Activated CD8-positive, alpha-beta T cell treated with anti-CD3 and anti-CD28 coated beads for 36 hours (primary cell): ENCODE results near the gene TGDS. TPM values are rescaled to one million over a fixed set of nuclear protein-coding genes. Genes with fewer than 3 reads are reported as not detected.
A peak's percentile ranks its signal among the peaks of the same experiment; 100 is the strongest.

ENCODE experiments used
- ATAC-seq: fragments of 200-7000 bp; cut with Tn5 transposase; one replicate; pipeline ENCODE4 v1.10.0; 2021; ENCODE audit warnings: mild to moderate bottlenecking, moderate library complexity
- CTCF ChIA-PET: fragments of 350-600 bp; sonication (Branson Sonifier 250); formaldehyde crosslinking; loops from one replicate; lab custom pipeline; 2021; ENCODE audit warnings: antibody characterized with exemption; lab: Charles Lee
- POLR2A ChIA-PET: fragments of 350-600 bp; sonication (Branson Sonifier 250); formaldehyde crosslinking; loops from one replicate; lab custom pipeline; 2021; ENCODE audit warnings: antibody characterized with exemption; lab: Charles Lee
- DNase-seq: peaks from one replicate; pipeline ENCODE4 v3.0.0-alpha.2; 2020
- H3K27ac Mint-ChIP-seq: one replicate; pipeline ENCODE4 v1.8.0; 2021; ENCODE audit warnings: mild to moderate bottlenecking, mixed read lengths
- H3K27me3 Mint-ChIP-seq: one replicate; pipeline ENCODE4 v1.8.0; 2021; ENCODE audit warnings: mixed read lengths
- H3K36me3 Mint-ChIP-seq: one replicate; pipeline ENCODE4 v1.8.0; 2021; ENCODE audit warnings: low read depth, mixed read lengths
- H3K4me1 Mint-ChIP-seq: one replicate; pipeline ENCODE4 v1.8.0; 2021; ENCODE audit warnings: low read depth, mixed read lengths
- H3K4me3 Mint-ChIP-seq: one replicate; pipeline ENCODE4 v1.8.0; 2021; ENCODE audit warnings: mild to moderate bottlenecking, moderate library complexity, mixed read lengths
- H3K9me3 Mint-ChIP-seq: one replicate; pipeline ENCODE4 v1.8.0; 2021; ENCODE audit warnings: mixed read lengths
- CTCF ChIP-seq: fragments of 200-600 bp; IDR thresholded peaks from one replicate; pipeline ENCODE4 v1.8.0; 2022; ENCODE audit warnings: antibody characterized with exemption, mild to moderate bottlenecking
- intact Hi-C: fragments of 100-400 bp; cut with micrococcal nuclease; formaldehyde crosslinking; loops from one replicate; pipeline ENCODE4 v1.10.0; 2022
- total RNA-seq, 2 experiments: library from RNA; stranded (reverse); gene quantifications; one replicate each; pipeline ENCODE4 v1.2.3, GENCODE V29; 2021

TGDS gene
- total RNA-seq, 2 experiments from 2014 or later = 24.0 to 27.0 TPM

GRCh38 chr13:94595001-94595949, 677 bp downstream of the TGDS start:
- ChIA-PET CTCF (interaction anchor here (0.8 to 1.9 kb wide), 6 partner anchors 18 to 160 kb away, joined by 3 to 12 read pairs (median 4); no protein-coding TSS in a partner anchor), POLR2A (interaction anchor here (0.5 to 1.8 kb wide), 8 partner anchors 10 to 1849 kb away, joined by 3 to 27 read pairs (median 3); no protein-coding TSS in a partner anchor)
- Mint-ChIP-seq H3K4me3 (peak overlapping the region; percentile 97), H3K27ac (peak overlapping the region; percentile 93), H3K4me1 (peaks cover 37% of the 10 kb centered on the region), H3K36me3 (peaks cover 29% of the 10 kb centered on the region), H3K27me3 (no peaks in the 10 kb centered on the region), H3K9me3 (no peaks in the 10 kb centered on the region)
- TF ChIP-seq CTCF = no peak
- DNase-seq (peak; percentile 56), ATAC-seq (peak; percentile 63)
- intact Hi-C loops = loop anchor here (5.0 kb wide), 1 partner anchor 48 kb away; no protein-coding TSS in a partner anchor

- ChIA-PET CTCF (interaction anchor here (1.1 kb wide), 1 partner anchor 27 kb away, joined by 3 read pairs; no protein-coding TSS in a partner anchor), POLR2A (no interaction called here)
- intact Hi-C loops = no loop called here
- Mint-ChIP-seq H3K36me3 (peaks cover 50% of the 10 kb centered on the region), H3K9me3 (no peaks in the 10 kb centered on the region), H3K27ac (no peak overlapping the region), H3K4me1 (peaks cover 54% of the 10 kb centered on the region), H3K4me3 (no peak overlapping the region), H3K27me3 (no peaks in the 10 kb centered on the region)
- no peak for TF ChIP-seq CTCF
- no peak for ATAC-seq
- DNase-seq = peak; percentile 33
These were observed 5.2 kb downstream of the TGDS start for GRCh38 chr13:94590744-94591143.

GRCh38 chr13:94588541-94588940, 7.4 kb downstream of the TGDS start:
- no peak for ATAC-seq
- no peak overlapping the region for H3K4me3 Mint-ChIP-seq
- no peak overlapping the region for H3K27ac Mint-ChIP-seq
- H3K36me3 Mint-ChIP-seq = peaks cover 44% of the 10 kb centered on the region
- no peak for DNase-seq
- no peaks in the 10 kb centered on the region for H3K9me3 Mint-ChIP-seq
- intact Hi-C loops = no loop called here
- ChIA-PET POLR2A (no interaction called here), CTCF (no interaction called here)
- no peaks in the 10 kb centered on the region for H3K27me3 Mint-ChIP-seq
- peaks cover 44% of the 10 kb centered on the region for H3K4me1 Mint-ChIP-seq
- no peak for TF ChIP-seq CTCF

GRCh38 chr13:94586371-94586770, 9.6 kb downstream of the TGDS start:
- H3K27ac Mint-ChIP-seq = no peak overlapping the region
- no peak for ATAC-seq

More at GRCh38 chr13:94586371-94586770, 9.6 kb downstream of the TGDS start:
- ChIA-PET CTCF (interaction anchor here (1.0 to 1.7 kb wide), 3 partner anchors 32 to 36 kb away, joined by 4 to 5 read pairs (median 4); no protein-coding TSS in a partner anchor), POLR2A (no interaction called here)
- intact Hi-C loops = no loop called here
- Mint-ChIP-seq H3K9me3 (no peaks in the 10 kb centered on the region), H3K27me3 (no peaks in the 10 kb centered on the region), H3K4me1 (peaks cover 36% of the 10 kb centered on the region), H3K4me3 (no peak overlapping the region), H3K36me3 (peaks cover 51% of the 10 kb centered on the region)
- no peak for DNase-seq
- TF ChIP-seq CTCF = no peak
